NAMALWA (cell line): Measurements from ENCODE around the gene MX1.
"Not testable (repeated sequence)": the region's sequence is repeated elsewhere in the genome, so short reads cannot be mapped to it uniquely, and the experiment has no call there.

Source experiments
- DNase-seq: peaks from one replicate; pipeline ENCODE4 v3.0.0-alpha.2; 2015; ENCODE audit warnings: low spot score

MX1 gene

DNA sequence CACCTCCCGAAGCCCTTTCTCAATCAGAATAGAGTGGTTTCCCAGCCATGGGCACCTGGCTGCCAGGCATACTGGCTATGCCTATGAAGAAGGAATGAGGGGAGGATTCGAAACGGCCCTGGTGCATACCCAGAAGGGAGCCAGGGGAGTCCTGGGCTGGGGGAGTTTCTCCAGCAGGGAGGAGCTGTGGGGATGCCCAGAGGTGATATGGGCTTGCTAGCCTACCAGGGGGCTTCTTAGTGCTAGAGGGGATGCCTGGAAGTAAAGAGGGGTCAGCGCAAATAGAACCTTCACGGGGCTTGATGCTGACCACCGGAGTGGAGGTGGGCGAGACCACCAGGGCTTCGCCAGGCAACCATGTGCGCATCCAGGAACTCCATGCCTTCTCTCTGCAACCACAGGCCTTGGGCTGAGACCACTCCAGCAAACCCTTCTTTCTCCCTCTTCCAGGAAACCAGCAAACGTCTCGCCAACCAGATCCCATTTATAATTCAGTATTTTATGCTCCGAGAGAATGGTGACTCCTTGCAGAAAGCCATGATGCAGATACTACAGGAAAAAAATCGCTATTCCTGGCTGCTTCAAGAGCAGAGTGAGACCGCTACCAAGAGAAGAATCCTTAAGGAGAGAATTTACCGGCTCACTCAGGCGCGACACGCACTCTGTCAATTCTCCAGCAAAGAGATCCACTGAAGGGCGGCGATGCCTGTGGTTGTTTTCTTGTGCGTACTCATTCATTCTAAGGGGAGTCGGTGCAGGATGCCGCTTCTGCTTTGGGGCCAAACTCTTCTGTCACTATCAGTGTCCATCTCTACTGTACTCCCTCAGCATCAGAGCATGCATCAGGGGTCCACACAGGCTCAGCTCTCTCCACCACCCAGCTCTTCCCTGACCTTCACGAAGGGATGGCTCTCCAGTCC is 18.2 kb upstream of the MX1 start:
- DNase-seq, result no peak

DNA sequence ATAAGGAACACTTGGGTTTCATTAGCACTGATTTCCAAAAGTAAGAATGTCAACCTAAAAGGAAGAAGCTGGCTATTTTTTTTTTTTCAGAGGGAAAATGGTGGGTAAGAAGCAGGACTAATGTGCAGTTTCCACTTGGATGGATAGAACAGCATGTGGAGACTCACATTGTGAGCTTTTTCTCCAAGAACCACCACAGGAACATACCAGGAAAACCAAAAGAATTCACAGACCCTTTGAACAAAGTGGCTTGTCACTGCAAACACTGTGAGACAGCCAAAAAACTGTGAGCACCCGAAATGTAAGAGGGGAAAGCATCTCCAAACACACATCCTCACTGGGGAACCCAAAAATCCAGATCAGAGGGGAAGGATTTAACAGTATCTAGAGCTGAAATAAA is 15.7 kb upstream of the MX1 start:
- DNase-seq, result no peak

- DNase-seq, result no peak
Measured at GRCh38 chr21:41410767-41411448, 15.1 kb upstream of the MX1 start.

GRCh38 chr21:41411449-41412089 is 14.5 kb upstream of the MX1 start:
- DNase-seq, result peak; percentile 54

GRCh38 chr21:41417505-41417904 is 8.5 kb upstream of the MX1 start:
- DNase-seq, result not testable (repeated sequence)

DNA sequence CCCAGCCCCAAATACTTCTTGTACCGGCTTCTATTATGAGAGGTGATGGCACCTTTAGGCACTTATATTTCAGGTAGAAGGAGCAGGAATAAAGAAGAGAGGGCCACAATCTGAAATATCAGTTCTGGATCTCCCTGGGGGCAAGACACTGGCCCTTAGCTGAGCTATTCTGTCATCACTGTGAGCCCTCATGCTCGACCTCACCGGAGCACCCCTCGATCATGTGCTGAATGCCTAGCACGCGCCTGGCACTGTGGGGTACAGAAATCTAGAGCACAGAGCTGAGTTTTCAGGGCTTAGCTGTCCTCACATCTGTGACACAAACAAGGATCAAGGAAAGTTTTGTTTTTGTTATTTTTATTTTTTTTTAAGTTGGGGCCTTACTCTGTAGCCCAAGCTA is 7.6 kb upstream of the MX1 start:
- no peak for DNase-seq

- no peak for DNase-seq
Measured at GRCh38 chr21:41418956-41419680, 6.9 kb upstream of the MX1 start.

GRCh38 chr21:41419921-41420862 is 5.8 kb upstream of the MX1 start:
- peak; percentile 68 for DNase-seq

DNA sequence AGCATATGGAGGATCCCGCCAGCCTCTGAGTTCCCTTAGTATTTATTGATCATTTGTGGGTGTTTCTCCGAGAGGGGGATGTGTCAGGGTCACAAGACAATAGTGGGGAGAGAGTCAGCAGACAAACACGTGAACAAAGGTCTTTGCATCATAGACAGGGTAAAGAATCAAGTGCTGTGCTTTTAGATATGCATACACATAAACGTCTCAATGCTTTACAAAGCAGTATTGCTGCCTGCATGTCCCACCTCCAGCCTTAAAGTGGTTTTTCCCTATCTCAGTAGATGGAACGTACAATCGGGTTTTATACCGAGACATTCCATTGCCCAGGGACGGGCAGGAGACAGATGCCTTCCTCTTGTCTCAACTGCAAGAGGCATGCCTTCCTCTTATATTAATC is 5.0 kb upstream of the MX1 start:
- not testable (repeated sequence) for DNase-seq

GRCh38 chr21:41422546-41423304 is 3.3 kb upstream of the MX1 start:
- no peak for DNase-seq

DNA sequence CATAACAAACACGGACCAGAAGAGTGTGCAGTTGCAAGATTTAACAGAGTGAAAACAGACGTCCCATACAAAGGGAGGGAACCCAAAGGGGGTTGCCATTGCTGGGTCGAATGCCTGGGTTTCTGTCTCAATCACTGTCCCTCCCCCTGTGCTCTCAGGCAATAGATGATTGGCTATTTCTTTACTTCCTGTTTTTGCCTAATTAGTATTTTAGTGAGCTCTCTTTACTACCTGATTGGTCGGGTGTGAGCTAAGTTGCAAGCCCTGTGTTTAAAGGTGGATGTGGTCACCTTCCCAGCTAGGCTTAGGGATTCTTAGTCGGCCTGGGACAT is 2.8 kb upstream of the MX1 start:
- DNase-seq, result peak; percentile 33

DNA sequence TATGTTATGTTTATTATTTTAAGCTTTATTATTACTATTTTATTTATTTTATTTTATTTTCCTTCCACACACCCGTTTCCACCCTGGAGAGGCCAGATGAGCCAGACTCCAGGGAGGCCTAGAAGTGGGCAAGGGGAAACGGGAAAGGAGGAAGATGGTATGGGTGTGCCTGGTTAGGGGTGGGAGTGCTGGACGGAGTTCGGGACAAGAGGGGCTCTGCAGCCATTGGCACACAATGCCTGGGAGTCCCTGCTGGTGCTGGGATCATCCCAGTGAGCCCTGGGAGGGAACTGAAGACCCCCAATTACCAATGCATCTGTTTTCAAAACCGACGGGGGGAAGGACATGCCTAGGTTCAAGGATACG is 468 bp upstream of the MX1 start:
- no peak for DNase-seq

GRCh38 chr21:41426676-41427404 is 801 bp downstream of the MX1 start:
- DNase-seq, result no peak

DNA sequence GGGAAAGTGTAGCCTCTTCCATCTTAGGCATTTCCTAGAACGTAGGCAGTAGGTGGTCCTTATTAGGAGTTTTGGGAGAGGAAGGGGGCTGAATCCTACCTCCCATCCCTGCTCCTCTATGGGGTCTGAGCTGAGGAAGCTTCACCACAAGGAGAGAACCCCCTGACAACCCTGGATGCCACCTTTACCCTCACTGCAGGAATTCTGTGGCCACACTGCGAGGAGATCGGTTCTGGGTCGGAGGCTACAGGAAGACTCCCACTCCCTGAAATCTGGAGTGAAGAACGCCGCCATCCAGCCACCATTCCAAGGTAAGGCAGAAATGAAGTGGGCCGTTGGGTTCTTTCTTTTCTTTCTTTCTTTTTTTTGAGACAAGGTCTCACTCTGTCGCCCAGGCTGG is 1.5 kb downstream of the MX1 start:
- DNase-seq, result no peak

GRCh38 chr21:41428311-41428710 is 2.3 kb downstream of the MX1 start:
- DNase-seq, result no peak

- DNase-seq, result no peak
Measured at GRCh38 chr21:41428847-41429246, 2.8 kb downstream of the MX1 start.

GRCh38 chr21:41429305-41429704 is 3.3 kb downstream of the MX1 start:
- DNase-seq, result no peak

DNA sequence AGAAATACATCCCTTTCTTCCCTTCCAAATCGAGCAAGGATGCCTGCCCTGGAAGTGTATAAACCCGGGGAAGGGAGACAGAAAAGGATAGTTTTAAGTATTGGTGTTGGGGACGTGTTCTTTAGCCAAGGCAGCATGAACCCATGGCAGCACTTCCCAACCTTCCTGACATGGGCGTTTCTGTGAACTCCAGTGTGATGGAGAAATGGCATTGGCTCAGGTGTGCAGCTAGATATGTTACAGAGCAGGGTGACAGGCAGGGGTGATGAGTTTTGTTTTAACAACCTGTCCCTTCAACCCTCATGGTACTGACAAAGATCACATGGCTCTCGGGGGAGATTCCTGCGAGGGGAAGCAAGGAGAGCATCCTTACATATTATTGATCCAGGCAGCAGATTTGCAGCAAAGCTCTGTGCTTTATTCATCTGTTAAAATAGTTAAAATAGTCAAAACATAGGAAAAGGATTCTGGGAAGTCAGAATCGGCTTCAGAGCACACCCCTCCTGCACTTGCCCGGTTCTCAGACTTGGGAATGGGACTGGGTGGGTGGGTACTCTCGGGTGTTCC is 4.0 kb downstream of the MX1 start:
- DNase-seq, result no peak

DNA sequence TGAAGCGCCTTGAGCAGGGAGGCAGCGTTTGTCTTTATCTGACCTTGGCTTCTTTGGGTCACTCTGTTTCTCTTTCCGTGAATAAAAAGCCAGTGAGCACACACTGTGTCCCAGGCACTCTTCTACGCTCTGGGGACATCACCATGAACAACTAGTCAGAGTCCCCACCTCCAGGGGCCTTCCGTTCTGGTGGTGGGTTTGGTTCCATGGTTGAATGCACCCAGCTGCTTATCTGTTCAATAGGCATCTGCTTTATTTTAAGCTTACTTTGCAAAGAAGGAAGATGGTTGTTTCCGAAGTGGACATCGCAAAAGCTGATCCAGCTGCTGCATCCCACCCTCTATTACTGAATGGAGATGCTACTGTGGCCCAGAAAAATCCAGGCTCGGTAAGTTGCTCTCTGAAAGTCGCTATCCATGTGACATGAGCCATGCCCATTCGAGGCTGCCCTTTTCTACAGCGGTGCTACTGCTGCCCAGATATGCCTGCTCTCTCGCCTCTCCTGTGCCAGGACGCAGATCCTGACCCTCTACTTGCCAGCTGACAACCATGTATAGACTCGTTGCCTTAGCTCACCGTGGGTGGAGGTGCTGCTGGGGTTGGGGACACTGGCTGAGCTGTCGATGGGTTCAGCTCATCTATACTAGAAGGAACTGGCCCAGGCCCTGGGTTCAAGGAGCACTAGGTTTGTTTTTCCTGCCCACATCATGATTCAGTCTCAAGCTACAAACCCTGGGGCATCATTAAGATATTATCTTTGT is 5.9 kb downstream of the MX1 start:
- peak; percentile 76 for DNase-seq
